HEK293 (cell line): Measurements from ENCODE around the gene GNG3.
A peak's percentile ranks its signal among the peaks of the same experiment; 100 is the strongest.

Experiments
- AEBP2 ChIP-seq: fragments of 450-650 bp; formaldehyde crosslinking; IDR thresholded peaks from 2 replicates; pipeline ENCODE4 v1.5.1; 2016; ENCODE audit warnings: missing biosample characterization, missing genetic modification characterization, borderline replicate concordance
- BCL11A ChIP-seq: fragments of 450-650 bp; formaldehyde crosslinking; IDR thresholded peaks from 2 replicates; pipeline ENCODE4 v1.5.1; 2016; ENCODE audit warnings: low read depth, missing biosample characterization, missing genetic modification characterization
- INSM2 ChIP-seq: fragments of 450-650 bp; formaldehyde crosslinking; IDR thresholded peaks from 2 replicates; pipeline ENCODE4 v1.5.1; 2016; ENCODE audit warnings: missing biosample characterization, missing genetic modification characterization
- KLF9 ChIP-seq: fragments of 450-650 bp; formaldehyde crosslinking; IDR thresholded peaks from 2 replicates; pipeline ENCODE4 v1.5.1; 2016; ENCODE audit warnings: missing biosample characterization, missing genetic modification characterization, low read depth
- PATZ1 ChIP-seq: fragments of 450-650 bp; formaldehyde crosslinking; IDR thresholded peaks from 2 replicates; pipeline ENCODE4 v1.5.1; 2016; ENCODE audit warnings: missing biosample characterization, missing genetic modification characterization
- PRDM6 ChIP-seq: fragments of 450-650 bp; formaldehyde crosslinking; IDR thresholded peaks from 2 replicates; pipeline ENCODE4 v1.5.1; 2017; ENCODE audit warnings: missing biosample characterization, missing genetic modification characterization
- RBAK ChIP-seq: fragments of 450-650 bp; formaldehyde crosslinking; IDR thresholded peaks from 2 replicates; pipeline ENCODE4 v1.5.1; 2016; ENCODE audit warnings: missing biosample characterization, missing genetic modification characterization
- SCRT1 ChIP-seq: fragments of 450-650 bp; formaldehyde crosslinking; IDR thresholded peaks from 2 replicates; pipeline ENCODE4 v1.5.1; 2016; ENCODE audit warnings: missing biosample characterization, missing genetic modification characterization, borderline replicate concordance
- TCF7L2 ChIP-seq: IDR thresholded peaks from 2 replicates; pipeline ENCODE4 v1.6.1; 2011; ENCODE audit warnings: low read depth, mild to moderate bottlenecking, inconsistent platforms, low read length, moderate library complexity, borderline replicate concordance
- TRIM28 ChIP-seq: IDR thresholded peaks from 2 replicates; pipeline ENCODE4 v1.6.1; 2011; ENCODE audit warnings: low read length, control low read depth, borderline replicate concordance
- ZBTB17 ChIP-seq: fragments of 450-650 bp; formaldehyde crosslinking; IDR thresholded peaks from 2 replicates; pipeline ENCODE4 v1.5.1; 2016; ENCODE audit warnings: missing biosample characterization, missing genetic modification characterization
- ZBTB26 ChIP-seq: fragments of 450-650 bp; formaldehyde crosslinking; optimal IDR thresholded peaks from 2 replicates; pipeline ENCODE3; 2016; ENCODE audit warnings: missing biosample characterization, mild to moderate bottlenecking, missing genetic modification characterization
- ZIC2 ChIP-seq: fragments of 450-650 bp; formaldehyde crosslinking; IDR thresholded peaks from 2 replicates; pipeline ENCODE4 v1.5.1; 2016; ENCODE audit warnings: missing biosample characterization, missing genetic modification characterization
- ZNF133 ChIP-seq: fragments of 450-650 bp; formaldehyde crosslinking; IDR thresholded peaks from 2 replicates; pipeline ENCODE4 v1.5.1; 2016; ENCODE audit warnings: missing biosample characterization, missing genetic modification characterization
- ZNF19 ChIP-seq: fragments of 450-650 bp; formaldehyde crosslinking; IDR thresholded peaks from 2 replicates; pipeline ENCODE4; 2016; ENCODE audit warnings: missing biosample characterization, missing genetic modification characterization, low read depth
- ZNF211 ChIP-seq: fragments of 450-650 bp; formaldehyde crosslinking; IDR thresholded peaks from 2 replicates; pipeline ENCODE4 v1.5.1; 2016; ENCODE audit warnings: low read depth, missing biosample characterization, missing genetic modification characterization
- ZNF248 ChIP-seq: fragments of 450-650 bp; formaldehyde crosslinking; IDR thresholded peaks from 2 replicates; pipeline ENCODE4 v1.5.1; 2017; ENCODE audit warnings: missing biosample characterization, missing genetic modification characterization
- ZNF266 ChIP-seq: fragments of 450-650 bp; formaldehyde crosslinking; IDR thresholded peaks from 2 replicates; pipeline ENCODE4 v1.5.1; 2016; ENCODE audit warnings: missing biosample characterization, missing genetic modification characterization, low read depth
- ZNF292 ChIP-seq: fragments of 450-650 bp; formaldehyde crosslinking; IDR thresholded peaks from 2 replicates; pipeline ENCODE4 v1.5.1; 2016; ENCODE audit warnings: low read depth, missing biosample characterization, missing genetic modification characterization, borderline replicate concordance
- ZNF514 ChIP-seq: fragments of 450-650 bp; formaldehyde crosslinking; IDR thresholded peaks from 2 replicates; pipeline ENCODE4 v1.5.1; 2016; ENCODE audit warnings: missing biosample characterization, missing genetic modification characterization
- ZNF548 ChIP-seq: fragments of 450-650 bp; formaldehyde crosslinking; IDR thresholded peaks from 2 replicates; pipeline ENCODE4 v1.5.1; 2016; ENCODE audit warnings: missing biosample characterization, missing genetic modification characterization
- ZNF610 ChIP-seq: fragments of 450-650 bp; formaldehyde crosslinking; IDR thresholded peaks from 2 replicates; pipeline ENCODE4 v1.5.1; 2016; ENCODE audit warnings: missing biosample characterization, missing genetic modification characterization, borderline replicate concordance
- ZNF639 ChIP-seq: fragments of 450-650 bp; formaldehyde crosslinking; IDR thresholded peaks from 2 replicates; pipeline ENCODE4 v1.5.1; 2016; ENCODE audit warnings: missing biosample characterization, missing genetic modification characterization
- ZNF658 ChIP-seq: fragments of 450-650 bp; formaldehyde crosslinking; IDR thresholded peaks from 2 replicates; pipeline ENCODE4; 2016; ENCODE audit warnings: missing biosample characterization, missing genetic modification characterization
- ZNF670 ChIP-seq: fragments of 450-650 bp; formaldehyde crosslinking; IDR thresholded peaks from 2 replicates; pipeline ENCODE4 v1.5.1; 2016; ENCODE audit warnings: missing biosample characterization, missing genetic modification characterization, low read depth
- ZNF707 ChIP-seq: fragments of 450-650 bp; formaldehyde crosslinking; IDR thresholded peaks from 2 replicates; pipeline ENCODE4 v1.5.1; 2016; ENCODE audit warnings: missing biosample characterization, missing genetic modification characterization
- ZNF747 ChIP-seq: fragments of 450-650 bp; formaldehyde crosslinking; IDR thresholded peaks from 2 replicates; pipeline ENCODE4 v1.5.1; 2016; ENCODE audit warnings: missing biosample characterization, missing genetic modification characterization
- ZSCAN18 ChIP-seq: fragments of 450-650 bp; formaldehyde crosslinking; IDR thresholded peaks from 2 replicates; pipeline ENCODE4 v1.5.1; 2016; ENCODE audit warnings: missing biosample characterization, missing genetic modification characterization

The GNG3 gene

GRCh38 chr11:62705880-62706849, 1.3 kb upstream of the GNG3 start (continued):
- TF ChIP-seq PATZ1 (tag by site-specific recombination) (peak; percentile 83), ZNF707 (tag by site-specific recombination) (no peak), BCL11A (tag by site-specific recombination) (no peak), TRIM28 (peak; percentile 41; the same call in 1 of the 2 replicates), ZNF747 (no peak), ZNF266 (tag by site-specific recombination) (no peak), ZNF514 (no peak), ZNF610 (no peak), KLF9 (tag by site-specific recombination) (peak; percentile 34; the same call in 1 of the 2 replicates), ZNF292 (no peak), ZNF548 (no peak), ZBTB17 (tag by site-specific recombination) (peak; percentile 66), ZBTB26 (peak; percentile 31), ZNF19 (tag by site-specific recombination) (no peak), ZNF211 (tag by site-specific recombination) (no peak), ZSCAN18 (tag by site-specific recombination) (no peak), TCF7L2 (no peak), ZNF133 (tag by site-specific recombination) (no peak), ZNF670 (tag by site-specific recombination) (no peak), ZIC2 (peak; percentile 64), ZNF639 (no peak), AEBP2 (tag by site-specific recombination) (no peak), ZNF248 (tag by site-specific recombination) (no peak), INSM2 (no peak), SCRT1 (tag by site-specific recombination) (0 out of 2 replicates have a peak, but pooled peaks have one; percentile 12), RBAK (tag by site-specific recombination) (no peak), ZNF658 (tag by site-specific recombination) (no peak), PRDM6 (tag by site-specific recombination) (no peak)
